ENCODE data around the gene MADD. TPM values are rescaled to one million over a fixed set of nuclear protein-coding genes. Genes with fewer than 3 reads are reported as not detected.

MADD gene
- total RNA-seq, 5 donors from 2014 or later (not counting 1 experiment from before 2014, with no cell fraction given): 116 to 189 (median 124) TPM

- Histone ChIP-seq H3K36me3 (ENCODE audit: control insufficient read depth in 2 of 2, extremely low read depth in 1 of 2, insufficient read depth in 1 of 2, low read length in 1 of 2) (no peaks in the 10 kb centered on the region), H3K27ac (ENCODE audit: low read length) (no peak overlapping the region), H3K4me1 (ENCODE audit: control insufficient read depth in 1 of 2, extremely low read depth in 1 of 2, insufficient read depth in 2 of 2, low read length in 2 of 2) (no peaks in the 10 kb centered on the region), H3K27me3 (replicated peaks in 1 of 2; ENCODE audit: control insufficient read depth in 2 of 2, extremely low read depth in 1 of 2, insufficient read depth in 2 of 2, low read length in 1 of 2) (peaks cover 0 to 3% of the 10 kb centered on the region in 2 experiments), H3K9me3 (no peaks in the 10 kb centered on the region), H3K4me3 (ENCODE audit: control insufficient read depth in 1 of 2, extremely low read depth in 1 of 2, low read length in 1 of 2) (no peak overlapping the region)
- WGBS (ENCODE audit: insufficient coverage): 94% methylated on average over 4 of the region's 9 CpGs
- no peaks in the 10 kb centered on the region for H3K9me3 Mint-ChIP-seq
- H3K4me3 Mint-ChIP-seq: no peak overlapping the region
- no peak for DNase-seq
- H3K36me3 Mint-ChIP-seq: peaks cover under 1% of the 10 kb centered on the region
- H3K4me1 Mint-ChIP-seq: no peaks in the 10 kb centered on the region
- ChIA-PET POLR2A (no interaction called here), CTCF (no interaction called here)
- ATAC-seq (replicated peaks in 1 of 4): no peak
- no peaks in the 10 kb centered on the region for H3K27me3 Mint-ChIP-seq
- H3K27ac Mint-ChIP-seq: no peak overlapping the region
Observed at GRCh38 chr11:47335733-47336132, 65.8 kb downstream of the MADD start.

- WGBS (ENCODE audit: insufficient coverage): 77% methylated on average over 2 of the region's 4 CpGs
- Mint-ChIP-seq H3K27ac (no peak overlapping the region), H3K4me1 (no peaks in the 10 kb centered on the region), H3K4me3 (no peak overlapping the region), H3K9me3 (no peaks in the 10 kb centered on the region), H3K36me3 (no peaks in the 10 kb centered on the region), H3K27me3 (no peaks in the 10 kb centered on the region)
- ChIA-PET CTCF (interaction anchor here in 1 of 2 donors (0.7 kb wide), 1 partner anchor 476 kb away, joined by 10 read pairs; no protein-coding TSS in a partner anchor), POLR2A (no interaction called here)
- Histone ChIP-seq H3K9me3 (no peaks in the 10 kb centered on the region), H3K27me3 (replicated peaks in 1 of 2; ENCODE audit: control insufficient read depth in 2 of 2, extremely low read depth in 1 of 2, insufficient read depth in 2 of 2, low read length in 1 of 2) (peaks cover 0 to 3% of the 10 kb centered on the region in 2 experiments), H3K36me3 (ENCODE audit: control insufficient read depth in 2 of 2, extremely low read depth in 1 of 2, insufficient read depth in 1 of 2, low read length in 1 of 2) (no peaks in the 10 kb centered on the region), H3K4me1 (ENCODE audit: control insufficient read depth in 1 of 2, extremely low read depth in 1 of 2, insufficient read depth in 2 of 2, low read length in 2 of 2) (no peaks in the 10 kb centered on the region), H3K27ac (ENCODE audit: low read length) (no peak overlapping the region), H3K4me3 (ENCODE audit: control insufficient read depth in 1 of 2, extremely low read depth in 1 of 2, low read length in 1 of 2) (no peak overlapping the region)
- ATAC-seq (replicated peaks in 1 of 4): no peak
- DNase-seq: no peak
Observed at GRCh38 chr11:47336595-47336994, 66.7 kb downstream of the MADD start.

- CTCF ChIA-PET: interaction anchor here in 1 of 2 donors (0.7 kb wide), 1 partner anchor 475 kb away, joined by 10 read pairs; no protein-coding TSS in a partner anchor
- no peak overlapping the region for H3K4me3 Mint-ChIP-seq
- 95% methylated on average over 27 of the region's 34 CpGs for WGBS (ENCODE audit: insufficient coverage)
Observed at GRCh38 chr11:47337229-47337924, 67.4 kb downstream of the MADD start.

GRCh38 chr11:47338396-47339241 is 68.7 kb downstream of the MADD start:
- H3K27me3 Mint-ChIP-seq: no peaks in the 10 kb centered on the region
- Histone ChIP-seq H3K36me3 (ENCODE audit: control insufficient read depth in 2 of 2, extremely low read depth in 1 of 2, insufficient read depth in 1 of 2, low read length in 1 of 2) (no peaks in the 10 kb centered on the region), H3K9me3 (no peaks in the 10 kb centered on the region), H3K4me3 (ENCODE audit: control insufficient read depth in 1 of 2, extremely low read depth in 1 of 2, low read length in 1 of 2) (no peak overlapping the region), H3K4me1 (ENCODE audit: control insufficient read depth in 1 of 2, extremely low read depth in 1 of 2, insufficient read depth in 2 of 2, low read length in 2 of 2) (no peaks in the 10 kb centered on the region), H3K27me3 (replicated peaks in 1 of 2; ENCODE audit: control insufficient read depth in 2 of 2, extremely low read depth in 1 of 2, insufficient read depth in 2 of 2, low read length in 1 of 2) (peaks cover 0 to 3% of the 10 kb centered on the region in 2 experiments), H3K27ac (ENCODE audit: low read length) (no peak overlapping the region)
- no peaks in the 10 kb centered on the region for H3K36me3 Mint-ChIP-seq
- ChIA-PET POLR2A (no interaction called here), CTCF (no interaction called here)
- no peaks in the 10 kb centered on the region for H3K9me3 Mint-ChIP-seq
- H3K4me3 Mint-ChIP-seq: no peak overlapping the region
- H3K4me1 Mint-ChIP-seq: no peaks in the 10 kb centered on the region
- ATAC-seq (replicated peaks in 1 of 4) (no peak), DNase-seq (no peak)
- no peak overlapping the region for H3K27ac Mint-ChIP-seq
- WGBS (ENCODE audit: insufficient coverage): 84% methylated on average over 20 of the region's 27 CpGs

More at GRCh38 chr11:47337229-47337924, 67.4 kb downstream of the MADD start:
- Mint-ChIP-seq H3K9me3 (no peaks in the 10 kb centered on the region), H3K36me3 (no peaks in the 10 kb centered on the region), H3K4me1 (no peaks in the 10 kb centered on the region), H3K27me3 (no peaks in the 10 kb centered on the region), H3K27ac (no peak overlapping the region)
- no peak for DNase-seq
- no peaks in the 10 kb centered on the region for H3K9me3 ChIP-seq
- POLR2A ChIA-PET: no interaction called here
- no peaks in the 10 kb centered on the region for H3K36me3 ChIP-seq (ENCODE audit: control insufficient read depth in 2 of 2, extremely low read depth in 1 of 2, insufficient read depth in 1 of 2, low read length in 1 of 2)
- no peak overlapping the region for H3K27ac ChIP-seq (ENCODE audit: low read length)
- peaks cover 0 to 3% of the 10 kb centered on the region in 2 experiments for H3K27me3 ChIP-seq (replicated peaks in 1 of 2; ENCODE audit: control insufficient read depth in 2 of 2, extremely low read depth in 1 of 2, insufficient read depth in 2 of 2, low read length in 1 of 2)
- H3K4me1 ChIP-seq (ENCODE audit: control insufficient read depth in 1 of 2, extremely low read depth in 1 of 2, insufficient read depth in 2 of 2, low read length in 2 of 2): no peaks in the 10 kb centered on the region
- no peak for ATAC-seq (replicated peaks in 1 of 4)
- no peak overlapping the region for H3K4me3 ChIP-seq (ENCODE audit: control insufficient read depth in 1 of 2, extremely low read depth in 1 of 2, low read length in 1 of 2)

- H3K9me3 ChIP-seq: no peaks in the 10 kb centered on the region
- DNase-seq (no peak), ATAC-seq (replicated peaks in 1 of 4) (no peak)
- no peaks in the 10 kb centered on the region for H3K4me1 ChIP-seq (ENCODE audit: control insufficient read depth in 1 of 2, extremely low read depth in 1 of 2, insufficient read depth in 2 of 2, low read length in 2 of 2)
- no peak overlapping the region for H3K4me3 Mint-ChIP-seq
- no peaks in the 10 kb centered on the region for H3K27me3 Mint-ChIP-seq
- ChIA-PET CTCF (no interaction called here), POLR2A (no interaction called here)
- WGBS (ENCODE audit: insufficient coverage): 86% methylated on average over 8 of the region's 9 CpGs
- H3K36me3 ChIP-seq (ENCODE audit: control insufficient read depth in 2 of 2, extremely low read depth in 1 of 2, insufficient read depth in 1 of 2, low read length in 1 of 2): no peaks in the 10 kb centered on the region
- no peaks in the 10 kb centered on the region for H3K4me1 Mint-ChIP-seq
- no peak overlapping the region for H3K4me3 ChIP-seq (ENCODE audit: control insufficient read depth in 1 of 2, extremely low read depth in 1 of 2, low read length in 1 of 2)
- peaks cover 0 to 3% of the 10 kb centered on the region in 2 experiments for H3K27me3 ChIP-seq (replicated peaks in 1 of 2; ENCODE audit: control insufficient read depth in 2 of 2, extremely low read depth in 1 of 2, insufficient read depth in 2 of 2, low read length in 1 of 2)
- no peak overlapping the region for H3K27ac Mint-ChIP-seq
- H3K27ac ChIP-seq (ENCODE audit: low read length): no peak overlapping the region
- no peaks in the 10 kb centered on the region for H3K9me3 Mint-ChIP-seq
- H3K36me3 Mint-ChIP-seq: no peaks in the 10 kb centered on the region
Observed at GRCh38 chr11:47340010-47340409, 70.1 kb downstream of the MADD start.

GRCh38 chr11:47340980-47341775 is 71.2 kb downstream of the MADD start:
- no peaks in the 10 kb centered on the region for H3K36me3 Mint-ChIP-seq

More at GRCh38 chr11:47340980-47341775, 71.2 kb downstream of the MADD start:
- Histone ChIP-seq H3K4me3 (ENCODE audit: control insufficient read depth in 1 of 2, extremely low read depth in 1 of 2, low read length in 1 of 2) (no peak overlapping the region), H3K9me3 (no peaks in the 10 kb centered on the region), H3K36me3 (ENCODE audit: control insufficient read depth in 2 of 2, extremely low read depth in 1 of 2, insufficient read depth in 1 of 2, low read length in 1 of 2) (no peaks in the 10 kb centered on the region), H3K27me3 (replicated peaks in 1 of 2; ENCODE audit: control insufficient read depth in 2 of 2, extremely low read depth in 1 of 2, insufficient read depth in 2 of 2, low read length in 1 of 2) (peaks cover 0 to 3% of the 10 kb centered on the region in 2 experiments), H3K27ac (ENCODE audit: low read length) (no peak overlapping the region), H3K4me1 (ENCODE audit: control insufficient read depth in 1 of 2, extremely low read depth in 1 of 2, insufficient read depth in 2 of 2, low read length in 2 of 2) (no peaks in the 10 kb centered on the region)
- ChIA-PET CTCF (interaction anchor here in 1 of 2 donors (0.6 kb wide), 1 partner anchor 729 kb away, joined by 7 read pairs; no protein-coding TSS in a partner anchor), POLR2A (interaction anchor here in 1 of 2 donors (0.5 kb wide), 1 partner anchor 693 kb away, joined by 8 read pairs; no protein-coding TSS in a partner anchor)
- no peaks in the 10 kb centered on the region for H3K27me3 Mint-ChIP-seq
- no peak for DNase-seq
- H3K9me3 Mint-ChIP-seq: no peaks in the 10 kb centered on the region
- no peak overlapping the region for H3K4me3 Mint-ChIP-seq
- ATAC-seq (replicated peaks in 1 of 4): no peak
- WGBS (ENCODE audit: insufficient coverage): 73% methylated on average over 13 of the region's 18 CpGs
- H3K27ac Mint-ChIP-seq: no peak overlapping the region
- H3K4me1 Mint-ChIP-seq: no peaks in the 10 kb centered on the region

Measured in T-cell (primary cell).